Neuron (in vitro differentiated cells): ENCODE measurements around the gene SH3BP1.
A peak's percentile ranks its signal among the peaks of the same experiment; 100 is the strongest.
"Not testable (repeated sequence)": the region's sequence is repeated elsewhere in the genome, so short reads cannot be mapped to it uniquely, and the experiment has no call there.

Source experiments
- H2AFZ ChIP-seq: one replicate; pipeline ENCODE4 v1.6.1; 2013; ENCODE audit warnings: low read depth, mild to moderate bottlenecking, inconsistent platforms, low read length, moderate library complexity
- H3K27me3 ChIP-seq: one replicate; pipeline ENCODE4 v1.6.1; 2013; ENCODE audit warnings: low read length; ENCODE audit not compliant: insufficient read depth
- H3K36me3 ChIP-seq: one replicate; pipeline ENCODE4 v1.6.1; 2013; ENCODE audit warnings: low read length; ENCODE audit not compliant: insufficient read depth
- H3K4me1 ChIP-seq: one replicate; pipeline ENCODE4 v1.6.1; 2013; ENCODE audit warnings: low read length; ENCODE audit not compliant: insufficient read depth
- H3K4me3 ChIP-seq: 2 replicates; pipeline ENCODE4 v1.5.1; 2013; ENCODE audit warnings: mild to moderate bottlenecking, low read length, moderate library complexity
- H3K9me3 ChIP-seq: one replicate; pipeline ENCODE4 v1.6.1; 2013; ENCODE audit warnings: low read length

The SH3BP1 gene

DNA sequence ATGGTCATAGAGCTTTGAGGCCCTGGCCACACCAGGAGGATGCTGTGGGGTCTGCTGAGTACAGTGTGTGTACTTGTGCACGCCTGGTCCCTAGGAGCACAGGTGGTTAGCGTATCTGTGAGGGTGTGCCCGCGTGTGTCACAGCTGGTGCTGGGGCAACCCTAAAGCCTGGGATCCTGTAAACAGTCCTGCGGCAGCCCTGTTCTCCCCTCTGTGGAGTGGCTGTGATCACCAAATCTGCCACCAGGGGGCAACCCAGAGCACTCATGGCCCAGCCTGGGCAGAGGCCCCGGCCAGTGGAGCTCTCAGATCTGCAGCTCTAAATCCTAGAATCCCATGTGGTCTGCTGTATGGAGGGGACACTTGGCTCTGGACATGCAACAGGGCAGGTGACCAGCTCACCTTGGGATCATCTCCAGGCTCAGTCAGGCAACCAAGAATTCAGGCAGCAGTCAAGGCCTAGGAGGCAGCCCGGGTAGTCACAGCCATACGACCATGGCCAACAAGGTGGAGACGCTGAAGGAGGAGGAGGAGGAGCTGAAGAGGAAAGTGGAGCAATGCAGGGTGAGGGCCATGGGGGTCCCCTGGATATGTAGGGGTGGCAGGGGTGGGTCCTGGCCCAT is 3.9 kb downstream of the SH3BP1 start:
- Histone ChIP-seq H2AFZ (no peak overlapping the region), H3K4me1 (peaks cover 14% of the 10 kb centered on the region), H3K36me3 (no peaks in the 10 kb centered on the region), H3K9me3 (no peaks in the 10 kb centered on the region), H3K4me3 (no peak overlapping the region), H3K27me3 (no peaks in the 10 kb centered on the region)

DNA sequence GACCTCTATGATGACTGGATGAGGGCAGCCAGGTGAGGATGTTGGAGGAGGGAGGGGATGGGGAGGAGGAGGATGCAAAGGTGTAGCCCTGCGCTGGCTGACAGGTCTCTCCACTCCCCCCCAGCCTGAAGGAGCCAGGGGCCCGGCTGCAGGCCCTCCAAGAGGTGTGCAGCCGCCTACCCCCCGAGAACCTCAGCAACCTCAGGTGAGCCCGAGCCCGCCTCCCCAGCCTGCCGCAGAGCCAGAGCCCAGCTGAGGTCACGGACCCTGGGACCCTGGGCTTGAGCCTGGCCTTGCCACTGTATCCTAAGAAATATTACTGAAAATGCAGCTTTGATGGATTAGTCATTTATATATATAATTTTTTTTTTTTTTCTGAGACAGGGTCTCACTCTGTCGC is 7.8 kb downstream of the SH3BP1 start:
- no peaks in the 10 kb centered on the region for H3K27me3 ChIP-seq
- H2AFZ ChIP-seq, result no peak overlapping the region
- H3K4me1 ChIP-seq, result no peaks in the 10 kb centered on the region
- H3K9me3 ChIP-seq, result no peaks in the 10 kb centered on the region
- H3K36me3 ChIP-seq, result no peaks in the 10 kb centered on the region
- no peak overlapping the region for H3K4me3 ChIP-seq

DNA sequence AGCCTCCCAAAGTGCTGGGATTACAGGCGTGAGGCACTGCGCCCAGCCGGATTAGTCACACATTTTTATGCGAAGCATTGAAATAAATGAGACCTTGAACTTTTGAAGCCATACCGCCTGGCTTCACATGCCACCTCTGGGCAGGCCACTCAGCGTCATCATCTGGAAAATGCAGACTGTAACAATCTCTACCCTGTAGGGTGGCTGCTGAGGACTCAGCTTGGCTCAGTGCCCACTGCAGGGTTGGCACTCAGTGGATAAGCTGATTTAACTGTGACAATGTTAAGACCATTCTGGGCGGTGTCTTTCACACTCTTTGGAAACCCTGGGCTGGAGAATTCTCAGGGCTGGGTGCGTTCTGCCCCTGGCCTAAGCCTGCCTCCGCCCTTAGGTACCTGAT is 8.5 kb downstream of the SH3BP1 start:
- Histone ChIP-seq H3K4me1 (no peaks in the 10 kb centered on the region), H3K4me3 (no peak overlapping the region), H3K9me3 (no peaks in the 10 kb centered on the region), H3K27me3 (no peaks in the 10 kb centered on the region), H3K36me3 (no peaks in the 10 kb centered on the region), H2AFZ (no peak overlapping the region)

DNA sequence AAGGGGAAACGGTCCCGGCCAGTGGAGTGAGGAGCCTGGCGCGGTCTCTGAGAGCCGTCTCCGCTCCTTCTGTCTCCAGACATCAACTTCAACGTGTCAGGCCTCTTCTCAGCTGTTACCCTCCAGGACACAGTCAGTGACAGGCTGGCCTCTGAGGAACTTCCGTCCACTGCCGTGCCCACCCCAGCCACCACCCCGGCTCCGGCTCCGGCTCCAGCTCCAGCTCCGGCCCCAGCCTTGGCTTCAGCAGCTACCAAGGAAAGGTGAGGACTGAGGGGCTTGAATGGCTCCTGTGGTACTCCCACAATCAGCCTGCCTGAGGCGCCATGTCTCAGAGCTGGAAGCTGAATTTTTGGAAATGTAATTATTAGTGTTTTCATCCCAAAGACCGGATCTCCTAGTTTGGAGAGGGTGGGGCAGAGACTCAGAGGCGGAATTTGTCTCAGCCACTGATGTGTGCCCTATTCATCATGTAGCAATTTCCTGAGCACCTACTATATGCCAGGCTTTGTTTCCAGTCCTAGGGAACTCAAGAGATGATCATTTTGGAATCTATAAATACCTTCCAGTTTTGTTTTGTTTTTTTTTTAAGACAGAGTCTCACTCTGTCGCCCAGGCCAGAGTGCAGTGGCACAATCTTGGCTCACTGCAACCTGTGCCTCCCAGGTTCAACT is 11.1 kb downstream of the SH3BP1 start:
- H3K27me3 ChIP-seq, result no peaks in the 10 kb centered on the region
- H3K4me3 ChIP-seq, result no peak overlapping the region
- H3K4me1 ChIP-seq, result no peaks in the 10 kb centered on the region
- no peak overlapping the region for H2AFZ ChIP-seq
- no peaks in the 10 kb centered on the region for H3K9me3 ChIP-seq
- H3K36me3 ChIP-seq, result no peaks in the 10 kb centered on the region

DNA sequence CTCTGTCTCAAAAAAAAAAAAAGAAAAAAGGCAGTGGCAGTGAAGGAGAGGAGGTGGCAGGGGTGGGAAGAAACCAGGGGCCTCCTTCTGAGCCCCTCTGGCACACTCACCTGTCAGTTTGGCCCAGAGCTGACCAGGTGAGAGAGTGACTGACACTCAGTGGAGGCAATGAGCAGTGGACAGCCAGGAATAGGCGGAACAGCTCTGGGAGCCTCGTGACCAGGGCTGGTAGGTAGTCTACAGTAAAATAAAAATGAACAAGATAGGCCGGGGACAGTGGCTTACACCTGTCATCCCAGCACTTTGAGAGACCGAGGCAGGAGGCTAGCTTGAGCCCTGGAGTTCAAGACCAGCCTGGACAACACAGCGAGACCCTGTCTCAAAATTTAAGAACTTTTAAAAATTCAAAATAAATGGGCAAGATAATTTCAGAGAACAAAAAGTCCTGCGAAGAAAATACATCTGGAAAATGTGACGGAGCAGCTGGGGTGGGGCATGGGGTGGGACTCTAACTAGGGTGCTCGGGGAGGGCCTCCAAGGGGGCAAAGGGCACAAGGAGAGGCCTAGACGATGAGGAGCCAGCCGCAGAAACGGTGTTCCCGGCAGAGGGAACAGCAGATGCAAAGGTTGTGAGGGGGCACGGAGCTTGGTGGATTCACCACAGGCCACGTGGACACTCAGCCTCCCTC is 15.2 kb downstream of the SH3BP1 start:
- Histone ChIP-seq H3K4me3 (no peak overlapping the region), H3K27me3 (no peaks in the 10 kb centered on the region), H3K36me3 (no peaks in the 10 kb centered on the region), H3K4me1 (peaks cover 13% of the 10 kb centered on the region), H3K9me3 (no peaks in the 10 kb centered on the region), H2AFZ (no peak overlapping the region)

DNA sequence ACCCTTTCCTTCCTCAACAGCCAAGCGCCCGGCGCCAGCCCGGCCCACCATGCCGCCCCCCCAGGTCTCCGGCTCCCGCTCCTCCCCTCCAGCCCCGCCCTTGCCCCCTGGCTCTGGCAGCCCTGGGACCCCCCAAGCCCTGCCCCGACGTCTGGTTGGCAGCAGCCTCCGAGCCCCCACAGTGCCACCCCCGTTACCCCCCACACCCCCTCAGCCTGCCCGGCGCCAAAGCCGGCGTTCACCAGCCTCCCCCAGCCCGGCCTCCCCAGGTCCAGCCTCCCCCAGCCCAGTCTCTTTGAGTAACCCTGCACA is 15.7 kb downstream of the SH3BP1 start:
- no peak overlapping the region for H3K4me3 ChIP-seq
- H2AFZ ChIP-seq, result no peak overlapping the region
- no peaks in the 10 kb centered on the region for H3K36me3 ChIP-seq
- H3K9me3 ChIP-seq, result no peaks in the 10 kb centered on the region
- no peaks in the 10 kb centered on the region for H3K27me3 ChIP-seq
- peaks cover 18% of the 10 kb centered on the region for H3K4me1 ChIP-seq

DNA sequence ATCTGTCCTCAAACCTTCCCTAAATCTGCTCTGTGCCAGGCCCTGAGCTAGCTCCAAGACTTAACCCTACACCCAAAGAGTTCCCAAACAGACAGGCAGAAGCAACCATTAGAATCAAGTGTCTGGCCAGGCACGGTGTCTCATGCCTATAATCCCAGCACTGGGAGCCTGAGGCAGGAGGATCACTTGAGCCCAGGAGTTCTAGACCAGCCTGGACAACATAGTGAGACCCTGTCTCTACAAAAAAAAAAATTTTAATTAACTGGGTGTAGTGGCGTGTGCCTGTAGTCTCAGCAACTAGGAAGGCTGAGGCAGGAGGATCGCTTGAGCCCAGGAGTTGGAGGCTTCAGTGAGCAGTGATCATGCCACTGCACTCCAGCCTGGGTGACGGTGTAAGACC is 17.1 kb downstream of the SH3BP1 start:
- not testable (repeated sequence) for H3K4me3 ChIP-seq, H3K27me3 ChIP-seq, H3K9me3 ChIP-seq, H2AFZ ChIP-seq, H3K36me3 ChIP-seq
- H3K4me1 ChIP-seq, result peaks cover 32% of the 10 kb centered on the region

DNA sequence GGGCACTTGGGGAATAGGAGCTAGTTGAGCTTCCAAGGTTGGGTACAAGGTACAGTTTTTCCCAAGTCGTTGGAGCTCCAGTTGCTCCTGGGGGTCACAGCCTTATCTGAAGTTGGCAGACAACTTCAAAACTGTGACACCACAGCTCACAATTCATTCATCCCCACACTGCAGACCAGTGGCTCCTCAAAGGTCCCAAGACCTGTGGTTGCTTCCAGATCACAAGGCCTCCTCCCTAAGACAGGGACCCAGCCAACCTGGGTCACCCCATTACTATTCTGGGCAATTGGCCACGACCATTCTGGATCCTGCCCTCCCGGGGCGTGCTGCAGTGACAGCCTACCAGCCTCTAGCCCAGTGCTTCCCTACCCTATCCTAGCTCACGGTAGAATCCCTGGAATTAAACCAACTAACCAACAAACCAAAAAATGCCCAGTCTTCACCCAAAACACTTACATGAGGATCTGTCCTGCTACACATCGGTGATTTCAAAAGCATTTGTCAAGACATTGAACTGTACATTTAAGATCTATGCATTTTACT is 18.2 kb downstream of the SH3BP1 start:
- peak overlapping the region; percentile 60 for H2AFZ ChIP-seq
- H3K9me3 ChIP-seq, result no peaks in the 10 kb centered on the region
- peak overlapping the region; percentile 73 for H3K4me3 ChIP-seq
- no peaks in the 10 kb centered on the region for H3K36me3 ChIP-seq
- H3K4me1 ChIP-seq, result peaks cover 33% of the 10 kb centered on the region
- H3K27me3 ChIP-seq, result no peaks in the 10 kb centered on the region

DNA sequence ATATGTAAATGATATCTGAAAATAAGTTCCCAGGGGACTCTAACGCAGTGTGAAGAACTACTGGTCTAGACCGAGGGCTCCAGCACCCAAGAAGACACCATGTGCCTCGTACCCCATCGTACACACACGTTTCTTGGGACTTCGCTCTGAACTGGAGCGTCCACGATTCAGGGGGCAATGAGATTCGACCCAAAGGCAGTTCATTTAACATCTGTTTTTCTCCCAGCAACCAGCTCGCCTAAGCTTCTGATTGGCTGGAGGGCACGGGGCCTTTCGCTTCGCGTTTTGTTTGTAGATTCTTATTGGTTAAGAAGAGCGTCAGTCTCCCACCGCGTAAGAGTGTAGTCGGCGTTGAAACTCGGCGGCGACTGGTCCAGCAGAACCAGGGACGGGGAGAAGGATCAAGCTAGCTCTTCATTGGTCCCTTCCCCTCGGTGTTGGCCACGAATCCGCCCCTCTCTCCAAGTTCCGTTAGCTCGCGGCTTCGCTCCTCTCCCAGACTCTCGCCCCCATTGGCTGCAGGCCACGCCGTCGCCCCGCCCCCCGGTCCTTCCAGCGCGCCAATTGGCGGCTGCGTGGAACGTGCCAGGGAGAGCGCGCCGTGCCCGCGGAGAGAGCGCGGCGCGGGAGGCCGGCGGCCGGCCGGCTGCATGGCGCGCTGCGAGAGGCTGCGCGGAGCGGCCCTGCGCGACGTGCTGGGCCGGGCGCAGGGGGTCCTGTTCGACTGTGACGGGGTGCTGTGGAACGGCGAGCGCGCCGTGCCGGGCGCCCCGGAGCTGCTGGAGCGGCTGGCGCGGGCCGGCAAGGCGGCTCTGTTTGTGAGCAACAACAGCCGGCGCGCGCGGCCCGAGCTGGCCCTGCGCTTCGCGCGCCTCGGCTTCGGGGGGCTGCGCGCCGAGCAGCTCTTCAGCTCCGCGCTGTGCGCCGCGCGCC is 18.9 kb downstream of the SH3BP1 start, which contains the start of gene PDXP:
Gene PDXP (plus strand): TSS at position 591 of the 933 bp plus-strand sequence. CDS start 60 bp downstream, at position 651.
- H3K36me3 ChIP-seq, result no peaks in the 10 kb centered on the region
- no peaks in the 10 kb centered on the region for H3K27me3 ChIP-seq
- peaks cover 33% of the 10 kb centered on the region for H3K4me1 ChIP-seq
- H3K4me3 ChIP-seq, result peak within 1 kb of the TSS; percentile 73
- H2AFZ ChIP-seq, result peak within 1 kb of the TSS; percentile 60
- no peaks in the 10 kb centered on the region for H3K9me3 ChIP-seq

DNA sequence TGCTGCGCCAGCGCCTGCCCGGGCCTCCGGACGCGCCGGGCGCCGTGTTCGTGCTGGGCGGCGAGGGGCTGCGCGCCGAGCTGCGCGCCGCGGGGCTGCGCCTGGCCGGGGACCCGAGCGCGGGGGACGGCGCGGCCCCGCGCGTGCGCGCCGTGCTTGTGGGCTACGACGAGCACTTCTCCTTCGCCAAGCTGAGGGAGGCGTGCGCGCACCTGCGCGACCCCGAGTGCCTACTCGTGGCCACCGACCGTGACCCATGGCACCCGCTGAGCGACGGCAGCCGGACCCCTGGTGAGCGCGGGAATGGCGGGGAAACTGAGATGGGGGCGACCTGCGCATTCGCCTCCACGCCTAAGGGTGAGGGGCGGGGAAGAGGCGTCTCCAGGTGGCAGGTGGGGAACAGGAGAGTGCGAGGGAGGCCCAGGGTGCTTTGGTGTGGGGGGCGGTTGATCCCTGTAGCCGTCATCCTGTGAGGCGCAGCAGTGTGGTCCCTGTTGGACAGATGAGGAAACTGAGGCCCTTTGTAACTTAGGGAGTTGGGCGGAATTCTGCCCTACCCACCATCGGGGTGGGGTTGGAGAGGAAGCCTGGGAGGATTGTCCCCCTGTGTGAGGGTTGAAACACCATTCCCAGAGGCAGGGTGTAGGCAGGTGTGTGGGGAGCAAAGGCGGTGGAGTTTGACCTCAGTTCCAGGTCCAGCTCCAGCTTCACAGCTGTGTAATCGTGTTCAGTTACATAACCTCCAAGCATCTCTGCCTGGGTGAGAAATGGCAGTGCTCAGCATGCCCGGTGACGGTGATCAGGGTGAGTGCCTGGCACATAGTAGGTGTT is 19.8 kb downstream of the SH3BP1 start:
- Histone ChIP-seq H3K4me1 (peaks cover 33% of the 10 kb centered on the region), H3K9me3 (no peaks in the 10 kb centered on the region), H3K27me3 (no peaks in the 10 kb centered on the region), H3K36me3 (no peaks in the 10 kb centered on the region), H2AFZ (no peak overlapping the region), H3K4me3 (peak overlapping the region; percentile 73)

DNA sequence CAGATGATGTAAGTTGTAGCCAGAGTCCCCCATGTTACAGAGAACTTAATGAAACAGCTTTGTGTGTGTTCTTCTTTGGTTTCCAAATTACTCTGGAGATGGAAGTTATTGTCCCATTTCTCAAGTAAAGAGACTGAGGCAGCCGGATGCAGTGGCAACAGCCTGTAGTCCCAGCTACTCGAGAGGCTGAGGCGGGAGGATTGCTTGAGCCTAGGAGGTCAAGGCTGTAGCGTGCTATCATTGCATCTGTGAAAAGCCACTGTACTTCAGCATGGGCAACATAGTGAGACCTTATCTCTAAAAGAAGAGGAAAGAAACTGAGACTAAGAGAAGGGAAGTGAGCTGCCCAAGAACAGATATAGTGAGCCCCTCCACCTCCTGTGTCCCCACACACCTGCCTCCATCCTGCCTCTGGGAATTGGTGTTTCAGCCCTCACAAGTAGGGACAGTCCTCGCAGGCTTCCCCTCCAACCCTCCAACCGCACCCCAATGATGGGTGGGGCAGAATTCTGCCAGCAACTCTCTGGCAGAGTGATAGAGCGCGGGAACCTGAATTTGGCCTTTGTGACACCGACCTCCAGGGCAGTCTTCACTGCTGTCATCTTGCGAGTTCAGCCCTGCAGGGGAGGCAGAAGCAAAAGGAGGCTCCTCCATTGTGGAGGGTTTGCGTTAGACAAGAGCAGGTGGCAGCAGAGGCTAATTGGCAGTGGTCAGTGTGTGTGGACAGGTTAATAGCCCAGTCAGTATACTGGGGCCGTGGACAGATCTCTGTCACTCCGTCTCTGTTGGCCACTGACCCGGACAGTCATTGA is 20.6 kb downstream of the SH3BP1 start:
- peak overlapping the region; percentile 73 for H3K4me3 ChIP-seq
- H2AFZ ChIP-seq, result no peak overlapping the region
- peaks cover 4% of the 10 kb centered on the region for H3K36me3 ChIP-seq

More for the DNA sequence above, 20.6 kb downstream of the SH3BP1 start:
- Histone ChIP-seq H3K27me3 (no peaks in the 10 kb centered on the region), H3K9me3 (no peaks in the 10 kb centered on the region), H3K4me1 (peaks cover 33% of the 10 kb centered on the region)
